K562 (cell line): ENCODE data around the gene TSEN54. TPM values are rescaled to one million over a fixed set of nuclear protein-coding genes. Genes with fewer than 3 reads are reported as not detected.
A peak's percentile ranks its signal among the peaks of the same experiment; 100 is the strongest.

Experiments
- ATAC-seq: fragments of 200-7000 bp; cut with Tn5 transposase; 3 replicates; pipeline ENCODE4 v1.9.1; 2020; ENCODE audit warnings: moderate library complexity
- BruUV-seq: library from RNA; stranded (reverse); fragments of 400-500 nt; replicated peaks from 2 replicates; lab custom pipeline; 2021; lab: Mats Ljungman, UMichigan
- CTCF ChIA-PET: fragments of 300-600 bp; formaldehyde crosslinking; extraction: SDS; loops from one replicate; lab custom pipeline; 2021; ENCODE audit warnings: low intra/inter-chr PET ratio; lab: Yijun Ruan, JAX
- POLR2A ChIA-PET: fragments of 300-600, 350-650 bp; sonication (Branson Sonifier 250); formaldehyde crosslinking; extraction: SDS; loops from one replicate; lab custom pipeline; 2021; ENCODE audit warnings: antibody characterized with exemption, inconsistent platforms; lab: Yijun Ruan, JAX
- DNase-seq, 4 experiments: peaks; one replicate each; pipeline versions ENCODE4 v3.0.0 to v3.0.0-alpha.2; 2011 to 2018; ENCODE audit warnings: low spot score in 3 of 4, mixed read lengths in 3 of 4; ENCODE audit errors: extremely low read depth in 1 of 4
- FAIRE-seq: peaks from 2 replicates; lab custom pipeline; 2011; peaks lifted over from hg19 to GRCh38; lab: Jason Lieb, UNC
- H2AFZ ChIP-seq: 2 replicates; pipeline ENCODE4 v1.6.0; 2011; ENCODE audit warnings: low read depth, low read length, control low read depth, inconsistent platforms
- H3K27ac ChIP-seq: fragments of 200-600 bp; 3 replicates; pipeline ENCODE4 v1.8.0; 2011; ENCODE audit warnings: low read depth, mild to moderate bottlenecking, control low read depth, inconsistent platforms, low read length, moderate library complexity, mixed read lengths; ENCODE audit errors: extremely low read depth
- H3K27me3 ChIP-seq, 2 experiments: fragments of 300-600 bp in 1 of 2; 2 replicates in 1 of 2; 3 replicates in 1 of 2; pipeline versions ENCODE4 v1.6.0 to v1.8.0; 2011; ENCODE audit warnings: inconsistent platforms in 2 of 2, low read length in 2 of 2, mild to moderate bottlenecking in 1 of 2, mixed read lengths in 1 of 2, moderate library complexity in 1 of 2; ENCODE audit not compliant: control insufficient read depth in 2 of 2, insufficient read depth in 2 of 2
- H3K36me3 ChIP-seq: fragments of 300-600 bp; 3 replicates; pipeline ENCODE4 v1.8.0; 2011; ENCODE audit warnings: mild to moderate bottlenecking, low read length, inconsistent platforms; ENCODE audit not compliant: control insufficient read depth, insufficient read depth
- H3K4me1 ChIP-seq, 2 experiments: fragments of 200-600 bp in 1 of 2; replicated peaks in 1 of 2; 2 replicates in 1 of 2; 3 replicates in 1 of 2; pipeline versions ENCODE4 v1.5.1 to v1.8.0; 2011; ENCODE audit warnings: inconsistent platforms in 2 of 2, low read length in 2 of 2, mild to moderate bottlenecking in 1 of 2, mixed read lengths in 1 of 2, moderate library complexity in 1 of 2; ENCODE audit not compliant: control insufficient read depth in 2 of 2, insufficient read depth in 2 of 2
- H3K4me2 ChIP-seq: 2 replicates; pipeline ENCODE4 v1.6.1; 2011; ENCODE audit warnings: low read length, control low read depth, inconsistent platforms, mixed read lengths; ENCODE audit not compliant: insufficient read depth
- H3K4me3 ChIP-seq: fragments of 200-600 bp; sonication (generic), shearing (Covaris generic); 2 replicates; pipeline ENCODE4 v1.5.1; 2016; ENCODE audit warnings: control low read depth, inconsistent platforms
- H3K79me2 ChIP-seq: fragments of 200-600 bp; 3 replicates; pipeline ENCODE4 v1.8.0; 2011; ENCODE audit warnings: low read length, inconsistent platforms; ENCODE audit not compliant: control insufficient read depth, insufficient read depth
- H3K9ac ChIP-seq, 2 experiments: 2 replicates each; pipeline versions ENCODE4 v1.6.0 to v1.6.1; 2011; ENCODE audit warnings: low read depth in 2 of 2, low read length in 2 of 2, control low read depth in 1 of 2, inconsistent platforms in 1 of 2, mild to moderate bottlenecking in 1 of 2, mixed read lengths in 1 of 2; ENCODE audit not compliant: insufficient read depth in 1 of 2
- H3K9me1 ChIP-seq: one replicate; pipeline ENCODE4 v1.6.0; 2011; ENCODE audit warnings: inconsistent platforms, mild to moderate bottlenecking, low read length, moderate library complexity; ENCODE audit not compliant: control insufficient read depth, insufficient read depth
- H3K9me3 ChIP-seq: replicated peaks from 2 replicates; pipeline ENCODE4 v1.5.1; 2011; ENCODE audit warnings: low read depth, low read length, inconsistent platforms; ENCODE audit not compliant: control insufficient read depth, insufficient read depth
- H4K20me1 ChIP-seq: replicated peaks from 2 replicates; pipeline ENCODE4 v1.6.1; 2011; ENCODE audit warnings: low read length, inconsistent platforms, mixed read lengths; ENCODE audit not compliant: control insufficient read depth, insufficient read depth
- GATAD2A ChIP-seq: fragments of 450-650 bp; IDR thresholded peaks from 2 replicates; pipeline ENCODE4 v1.6.1; 2017
- RFX1 ChIP-seq: fragments of 450-650 bp; IDR thresholded peaks from 2 replicates; pipeline ENCODE4 v1.6.1; 2016; ENCODE audit warnings: mild to moderate bottlenecking, moderate library complexity
- ZNF124 ChIP-seq: sonication (generic); formaldehyde crosslinking; IDR thresholded peaks from 2 replicates; pipeline ENCODE4 v1.8.1; 2022; ENCODE audit warnings: missing genetic modification reagents
- WGBS: fragments of 100-300 bp; shearing (Covaris generic); methylation state at CpG from one replicate; pipeline ENCODE4 v1.1.6; 2016; ENCODE audit warnings: low coverage, mixed read lengths; ENCODE audit not compliant: insufficient coverage; ENCODE audit errors: missing lambda C conversion rate; 5-methylcytosine and 5-hydroxymethylcytosine counted together
- in situ Hi-C: fragments of 300-500 bp; cut with MboI; formaldehyde crosslinking; loops from 4 replicates; pipeline ENCODE4 v1.15.0; 2018; ENCODE audit warnings: inconsistent platforms, mixed read lengths
- intact Hi-C: fragments of 100-400 bp; cut with micrococcal nuclease; formaldehyde crosslinking; loops from 2 replicates; pipeline ENCODE4 v1.14.2; 2022
- polyA plus RNA-seq, 8 experiments: library from polyadenylated mRNA; depleted of rRNA in 4 of 8; stranded (reverse) in 5 of 8; unstranded in 3 of 8; fragments of >200 nt; fragmentation: Nextera tagmentation in 2 of 8; fragmentation: Illumina TruSeq in 1 of 8; extraction: Ambion mirVana in 2 of 8; extraction: Trizol in 1 of 8; gene quantifications; 2 replicates each; pipeline versions ENCODE4 v1.2.1 to v1.2.3, GENCODE V29; 2011 to 2014; ENCODE audit warnings: inconsistent platforms in 1 of 8, missing spikeins in 1 of 8
- total RNA-seq, 7 experiments: library from RNA; depleted of rRNA in 6 of 7; stranded (reverse); fragments of >200 nt in 6 of 7; fragmentation: Illumina TruSeq in 2 of 7; extraction: Trizol in 2 of 7; gene quantifications; 2 replicates each; pipeline versions ENCODE4 v1.2.1 to v1.2.3, GENCODE V29; 2011 to 2021; ENCODE audit warnings: low replicate concordance in 1 of 7

TSEN54 gene
- total and polyA plus RNA-seq, 9 of the 15 experiments (the other 6 are each of a cell fraction or from before 2014, with no cell fraction given) = 5.9 to 64.3 (median 48.9) TPM

GRCh38 chr17:75475144-75475835, 41.0 kb upstream of the TSEN54 start:
- BruUV-seq = no TSS peak
- CTCF ChIA-PET = no interaction called here

GRCh38 chr17:75475851-75476250, 40.5 kb upstream of the TSEN54 start:
- POLR2A ChIA-PET = interaction anchor here (0.8 to 1.8 kb wide), 2 partner anchors 12 to 20 kb away, joined by 3 to 5 read pairs; partner anchors contain the start of gene TMEM94
- DNase-seq = no peak

More at GRCh38 chr17:75475144-75475835, 41.0 kb upstream of the TSEN54 start:
- H3K4me2 ChIP-seq = no peak overlapping the region
- ATAC-seq (no peak), FAIRE-seq (no peak), DNase-seq (no peak)
- H3K79me2 ChIP-seq = no peaks in the 10 kb centered on the region
- H3K27ac ChIP-seq = no peak overlapping the region
- peaks cover 20% of the 10 kb centered on the region for H3K36me3 ChIP-seq
- H3K9ac ChIP-seq = no peak overlapping the region
- H3K9me1 ChIP-seq = no peaks in the 10 kb centered on the region
- H3K4me3 ChIP-seq = no peak overlapping the region
- WGBS = 58% methylated on average over 12 of the region's 13 CpGs
- H3K4me1 ChIP-seq = peaks cover 0 to 6% of the 10 kb centered on the region in 2 experiments; a peak in 1 of 5 replicates
- POLR2A ChIA-PET = interaction anchor here (0.7 to 1.3 kb wide), 2 partner anchors 11 to 20 kb away, joined by 3 read pairs; no protein-coding TSS in a partner anchor
- TF ChIP-seq GATAD2A (no peak), RFX1 (peak; percentile 27; the same call in 1 of the 2 replicates)
- H3K27me3 ChIP-seq = no peaks in the 10 kb centered on the region
- in situ Hi-C loops (no loop called here), intact Hi-C loops (no loop called here)
- H3K9me3 ChIP-seq = no peaks in the 10 kb centered on the region
- peaks cover 12% of the 10 kb centered on the region for H4K20me1 ChIP-seq
- no peak overlapping the region for H2AFZ ChIP-seq

More at GRCh38 chr17:75475851-75476250, 40.5 kb upstream of the TSEN54 start:
- H4K20me1 ChIP-seq = peaks cover 17% of the 10 kb centered on the region
- in situ Hi-C loops (no loop called here), intact Hi-C loops (no loop called here)
- no peaks in the 10 kb centered on the region for H3K27me3 ChIP-seq
- no peak for FAIRE-seq
- ATAC-seq = no peak
- BruUV-seq = no TSS peak
- 63% methylated on average over 3 of the region's 3 CpGs for WGBS
- peaks cover 20% of the 10 kb centered on the region for H3K36me3 ChIP-seq
- no peak overlapping the region for H3K4me3 ChIP-seq
- peaks cover 0 to 8% of the 10 kb centered on the region in 2 experiments; a peak in 1 of 5 replicates for H3K4me1 ChIP-seq
- no peaks in the 10 kb centered on the region for H3K79me2 ChIP-seq
- no peak overlapping the region for H3K9ac ChIP-seq
- no peak overlapping the region for H2AFZ ChIP-seq
- CTCF ChIA-PET = no interaction called here
- no peak overlapping the region for H3K27ac ChIP-seq
- TF ChIP-seq ZNF124 (CRISPR knock-in tag) = no peak
- H3K9me3 ChIP-seq = no peaks in the 10 kb centered on the region
- no peaks in the 10 kb centered on the region for H3K9me1 ChIP-seq
- H3K4me2 ChIP-seq = no peak overlapping the region
